ENCODE results near the gene TMEM198. TPM values are rescaled to one million over a fixed set of nuclear protein-coding genes. Genes with fewer than 3 reads are reported as not detected.

The TMEM198 gene
- polyA plus RNA-seq, 4 donors = 2.7 to 5.0 (median 3.6) TPM

DNA sequence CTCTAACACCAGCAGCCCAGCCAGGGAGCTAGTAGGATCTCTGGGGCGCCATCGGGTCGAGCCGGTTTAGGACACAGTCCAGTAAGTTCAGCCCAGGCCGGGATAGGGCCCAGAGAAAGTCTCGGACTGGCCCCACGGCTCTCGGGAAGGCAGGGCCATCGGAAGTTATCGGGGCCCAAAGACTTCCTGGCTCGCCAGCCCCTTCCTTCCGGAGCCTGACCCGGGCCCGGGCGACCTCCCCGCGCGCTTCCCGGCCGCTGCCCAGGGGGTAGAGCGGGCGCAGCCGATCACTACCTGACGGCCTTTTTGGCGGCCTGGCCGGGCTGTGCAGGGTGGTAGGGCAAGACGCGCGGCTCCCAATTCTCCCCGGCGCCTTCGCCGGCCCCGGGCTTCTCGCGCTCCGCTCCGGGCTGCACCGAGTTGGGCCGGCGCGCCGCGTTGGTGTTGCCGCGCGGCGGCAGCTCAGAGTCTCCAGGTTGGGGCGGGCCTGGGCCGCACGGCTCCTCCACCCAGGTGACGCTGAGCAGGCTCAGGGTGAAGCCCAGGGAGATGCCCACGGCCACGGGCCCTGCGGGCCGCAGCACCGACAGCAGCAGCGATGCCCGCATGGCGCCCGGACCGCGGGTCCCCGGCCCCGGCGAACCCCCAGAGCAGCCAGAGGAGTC, 765 bp upstream of the TMEM198 start:
- no peak for DNase-seq (ENCODE audit: low read depth in 4 of 4, low spot score in 2 of 4)

DNA sequence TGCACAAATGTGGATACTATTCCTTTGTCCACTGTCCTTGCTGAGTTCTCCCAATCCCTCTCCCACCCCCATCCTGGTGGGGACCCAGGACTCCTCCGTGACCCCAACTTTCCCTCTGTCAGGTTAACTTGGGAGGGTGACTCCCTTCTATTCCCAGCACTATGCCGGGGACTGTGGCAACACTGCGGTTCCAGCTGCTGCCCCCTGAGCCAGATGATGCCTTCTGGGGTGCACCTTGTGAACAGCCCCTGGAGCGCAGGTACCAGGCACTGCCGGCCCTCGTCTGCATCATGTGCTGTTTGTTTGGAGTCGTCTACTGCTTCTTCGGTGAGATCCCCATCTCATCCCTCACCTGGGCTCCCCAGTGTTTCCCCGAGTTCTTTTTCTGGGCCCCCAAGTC, 739 bp downstream of the TMEM198 start:
- DNase-seq (ENCODE audit: low read depth in 4 of 4, low spot score in 2 of 4) = no peak

DNA sequence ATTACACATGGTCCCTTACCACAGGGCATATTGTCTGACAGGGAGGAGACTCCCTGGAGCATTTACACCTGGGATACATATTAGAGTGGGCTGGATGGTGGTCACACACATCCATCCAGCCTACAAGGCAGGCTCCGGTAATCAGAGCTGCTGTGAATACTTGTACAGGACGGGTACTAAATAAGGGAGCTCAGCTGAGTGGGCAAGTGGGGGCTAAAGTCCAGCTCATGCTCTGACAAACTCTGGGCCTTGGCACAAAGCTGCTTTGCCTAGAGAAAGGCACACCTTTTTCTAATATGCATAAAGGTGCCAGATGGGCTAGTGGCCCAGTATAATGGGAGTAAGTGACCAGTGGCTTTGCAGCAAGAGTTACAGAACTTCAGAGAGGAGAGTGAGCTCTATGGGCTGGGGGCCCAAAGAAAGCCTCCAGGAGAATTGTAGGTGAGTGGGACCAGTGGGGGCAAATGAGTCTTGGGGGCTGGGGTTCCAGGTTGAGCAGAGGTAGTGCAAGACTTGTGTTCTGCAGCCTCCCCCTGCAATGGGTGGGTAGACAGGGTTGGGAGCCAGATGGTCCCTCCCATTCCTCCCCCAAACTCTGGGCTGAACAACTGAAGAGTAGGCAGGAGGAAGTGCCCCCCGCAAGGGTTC, 1.6 kb downstream of the TMEM198 start:
- no peak for DNase-seq (ENCODE audit: low read depth in 4 of 4, low spot score in 2 of 4)

DNA sequence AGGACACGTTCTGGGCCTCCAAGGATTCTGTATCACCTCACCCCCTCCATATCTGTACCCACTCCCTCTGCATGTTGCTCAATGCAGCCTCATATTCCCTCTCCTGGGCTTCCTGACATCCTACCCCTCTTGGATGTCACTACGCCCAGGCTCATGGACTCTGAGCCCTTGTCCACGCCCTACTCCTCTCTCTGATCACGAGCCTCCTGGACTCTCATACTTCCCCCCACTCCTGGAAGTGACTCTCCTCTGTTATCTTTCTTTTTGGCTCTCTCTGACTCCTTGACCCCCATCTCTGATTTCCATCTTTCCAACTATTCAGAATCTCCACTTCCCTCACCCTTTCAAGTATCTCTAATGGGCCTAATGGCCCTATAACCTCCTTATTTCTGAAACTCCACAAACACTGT, 2.1 kb downstream of the TMEM198 start:
- no peak for DNase-seq (ENCODE audit: low read depth in 4 of 4, low spot score in 2 of 4)

DNA sequence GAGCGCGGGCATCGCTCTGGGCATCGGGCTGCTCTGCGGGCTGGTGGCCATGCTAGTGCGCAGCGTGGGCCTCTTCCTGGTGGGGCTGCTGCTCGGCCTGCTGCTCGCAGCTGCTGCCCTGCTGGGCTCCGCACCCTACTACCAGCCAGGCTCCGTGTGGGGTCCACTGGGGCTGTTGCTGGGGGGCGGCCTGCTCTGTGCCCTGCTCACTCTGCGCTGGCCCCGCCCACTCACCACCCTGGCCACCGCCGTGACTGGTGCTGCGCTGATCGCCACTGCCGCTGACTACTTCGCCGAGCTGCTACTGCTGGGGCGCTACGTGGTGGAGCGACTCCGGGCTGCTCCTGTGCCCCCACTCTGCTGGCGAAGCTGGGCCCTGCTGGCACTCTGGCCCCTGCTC, 3.8 kb downstream of the TMEM198 start:
- DNase-seq (ENCODE audit: low read depth in 4 of 4, low spot score in 2 of 4) = no peak

DNA sequence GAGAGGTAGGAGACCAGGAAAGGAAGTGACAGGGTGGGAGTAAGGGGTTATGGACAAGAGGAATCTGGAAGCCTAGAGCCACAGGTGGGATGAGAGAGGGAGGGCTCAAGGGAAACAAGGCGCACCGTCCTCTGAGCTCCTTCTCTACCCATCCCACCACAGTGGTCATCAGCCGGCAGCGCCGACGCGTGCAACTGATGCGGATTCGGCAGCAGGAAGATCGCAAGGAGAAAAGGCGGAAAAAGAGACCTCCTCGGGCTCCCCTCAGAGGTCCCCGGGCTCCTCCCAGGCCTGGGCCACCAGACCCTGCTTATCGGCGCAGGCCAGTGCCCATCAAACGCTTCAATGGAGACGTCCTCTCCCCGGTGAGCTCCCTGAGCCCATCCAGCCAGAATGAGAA, 5.2 kb downstream of the TMEM198 start:
- no peak for DNase-seq (ENCODE audit: low read depth in 4 of 4, low spot score in 2 of 4)

DNA sequence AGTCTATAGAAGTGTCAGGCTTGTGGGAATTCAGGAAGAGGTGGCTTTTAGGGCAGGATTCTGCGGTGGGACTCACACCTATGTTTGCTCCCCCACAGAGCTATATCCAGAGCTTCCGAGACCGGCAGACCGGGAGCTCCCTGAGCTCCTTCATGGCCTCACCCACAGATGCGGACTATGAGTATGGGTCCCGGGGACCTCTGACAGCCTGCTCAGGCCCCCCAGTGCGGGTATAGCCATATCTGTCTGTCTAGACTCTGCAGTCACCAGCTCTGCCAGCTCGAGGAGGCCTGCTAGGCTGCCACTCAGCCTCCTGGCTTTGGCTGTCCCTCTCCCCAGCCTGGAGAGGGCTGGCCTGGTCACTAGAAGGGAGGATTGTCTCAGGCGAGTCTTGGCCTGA, 5.8 kb downstream of the TMEM198 start:
- no peak for DNase-seq (ENCODE audit: low read depth in 4 of 4, low spot score in 2 of 4)

DNA sequence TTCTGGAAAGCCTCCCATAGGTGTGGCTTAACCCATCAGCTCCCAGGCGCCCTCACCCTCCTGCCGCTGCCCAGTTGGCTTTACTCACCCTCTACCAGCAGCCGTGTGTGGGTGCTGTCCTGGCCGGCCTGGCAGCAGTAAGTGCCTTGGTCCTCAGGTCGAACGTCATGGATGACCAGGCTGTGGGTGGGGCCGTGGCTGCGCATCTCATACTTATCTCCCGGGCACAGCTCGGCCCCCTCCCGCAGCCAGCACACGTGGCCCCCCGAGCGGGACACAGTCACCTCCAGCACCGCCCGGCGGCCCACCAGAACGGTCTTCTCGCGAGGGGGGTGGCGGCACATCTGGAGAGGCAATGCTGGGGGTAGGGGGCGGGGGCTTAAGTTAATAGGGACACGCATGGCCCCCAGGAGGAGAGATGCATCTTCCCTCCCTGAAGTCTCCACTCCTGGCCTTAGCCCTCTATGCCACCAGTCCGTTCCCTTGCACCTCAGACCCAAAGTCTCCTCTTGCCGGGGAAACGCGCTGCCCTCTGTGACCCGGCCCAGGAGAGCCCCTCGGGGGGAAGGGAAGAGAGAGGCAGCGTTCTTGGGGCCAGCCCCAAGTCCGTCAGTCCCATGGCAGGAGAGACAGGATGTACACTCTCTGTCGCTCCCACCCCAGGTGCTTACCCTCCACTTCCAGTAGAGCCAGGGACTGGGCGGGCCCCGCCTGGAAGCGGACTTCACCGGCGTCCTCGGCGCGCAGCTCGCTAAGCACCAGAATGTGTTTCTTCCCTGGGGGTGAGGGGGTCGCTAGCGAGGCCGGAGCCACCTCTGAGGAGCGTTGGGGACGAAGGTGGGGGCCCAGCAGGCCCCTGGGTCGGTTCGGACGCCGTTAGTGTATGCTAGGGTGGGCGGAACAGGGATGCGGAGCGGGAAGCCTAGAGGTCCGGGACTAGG, 7.9 kb downstream of the TMEM198 start:
- DNase-seq (ENCODE audit: low read depth in 4 of 4, low spot score in 2 of 4) = no peak

DNA sequence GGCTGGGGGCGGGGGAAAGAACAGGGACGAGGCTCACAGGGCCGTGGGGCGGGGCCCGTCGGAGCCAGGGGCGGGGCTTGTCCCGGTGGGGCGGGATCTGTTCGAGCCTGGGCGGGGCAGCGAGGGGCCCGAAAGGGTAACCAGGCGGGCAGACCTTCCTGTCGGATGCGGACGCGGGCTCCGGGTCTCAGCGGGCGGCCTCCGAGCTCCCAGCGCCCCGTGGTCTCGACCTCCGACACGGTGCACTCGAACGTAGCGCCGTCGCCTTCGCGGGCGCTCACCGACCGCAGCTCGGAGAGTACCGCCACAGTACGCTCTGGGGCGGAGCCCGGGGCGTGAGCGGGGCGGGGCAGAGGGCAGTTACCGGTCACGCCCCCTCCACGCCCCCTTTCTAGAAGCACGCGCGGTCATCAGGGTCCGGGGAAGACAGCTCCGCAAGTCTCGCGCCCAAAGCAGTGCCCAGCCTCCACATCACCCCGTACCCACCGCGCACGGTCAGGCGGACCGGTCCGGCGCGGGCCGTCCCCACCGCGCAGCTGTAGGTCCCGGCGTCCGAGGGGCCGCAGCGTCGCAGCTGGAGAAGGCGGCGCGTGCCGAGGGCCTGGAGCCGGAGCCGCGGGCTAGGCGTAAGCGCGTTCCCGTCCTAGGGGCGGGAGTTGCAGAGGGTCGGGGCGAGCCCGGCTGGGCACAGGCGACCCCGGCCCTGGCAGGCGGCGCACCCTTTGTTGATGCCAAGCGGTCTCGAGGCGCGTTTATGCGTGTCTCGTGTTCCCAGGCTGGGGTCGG, 8.7 kb downstream of the TMEM198 start:
- no peak for DNase-seq (ENCODE audit: low read depth in 4 of 4, low spot score in 2 of 4)

DNA sequence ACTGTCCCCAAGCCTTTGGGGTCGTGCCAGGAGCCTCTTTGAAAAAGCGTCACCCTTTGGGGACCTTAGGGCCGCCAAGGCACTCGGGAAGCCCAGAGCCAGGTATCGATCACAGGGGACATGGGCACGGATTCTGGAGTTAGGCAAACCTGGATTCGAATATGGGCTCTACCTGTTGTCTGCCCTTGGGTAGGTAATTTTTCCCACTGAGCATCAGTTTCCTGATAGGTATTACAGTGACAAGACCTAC, 9.3 kb downstream of the TMEM198 start:
- no peak for DNase-seq (ENCODE audit: low read depth in 4 of 4, low spot score in 2 of 4)

DNA sequence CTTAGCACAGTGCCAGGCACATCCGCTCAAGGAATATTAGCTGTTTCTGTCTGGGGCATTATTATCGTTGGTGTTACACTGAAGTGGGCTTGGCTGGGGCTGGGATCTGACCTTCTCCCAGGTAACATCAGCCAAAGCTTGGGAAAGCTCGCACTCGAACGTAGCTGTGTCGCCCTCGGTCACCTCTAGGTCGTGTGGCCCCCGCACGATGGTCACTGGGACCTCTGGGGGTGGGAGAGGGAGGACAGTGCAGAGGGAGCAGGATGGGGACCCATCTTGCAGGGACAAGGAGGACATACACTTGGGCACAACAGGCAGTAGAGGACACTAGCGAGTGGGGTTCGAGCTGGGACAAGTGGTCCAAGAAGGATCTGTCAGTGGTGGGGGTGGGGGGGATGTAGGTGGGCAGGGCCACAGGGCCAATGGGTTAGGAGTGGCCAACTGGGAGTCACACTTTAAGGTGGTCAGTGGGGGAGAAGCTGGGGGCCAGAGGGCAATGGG, 9.7 kb downstream of the TMEM198 start:
- DNase-seq (ENCODE audit: low read depth in 4 of 4, low spot score in 2 of 4) = no peak

DNA sequence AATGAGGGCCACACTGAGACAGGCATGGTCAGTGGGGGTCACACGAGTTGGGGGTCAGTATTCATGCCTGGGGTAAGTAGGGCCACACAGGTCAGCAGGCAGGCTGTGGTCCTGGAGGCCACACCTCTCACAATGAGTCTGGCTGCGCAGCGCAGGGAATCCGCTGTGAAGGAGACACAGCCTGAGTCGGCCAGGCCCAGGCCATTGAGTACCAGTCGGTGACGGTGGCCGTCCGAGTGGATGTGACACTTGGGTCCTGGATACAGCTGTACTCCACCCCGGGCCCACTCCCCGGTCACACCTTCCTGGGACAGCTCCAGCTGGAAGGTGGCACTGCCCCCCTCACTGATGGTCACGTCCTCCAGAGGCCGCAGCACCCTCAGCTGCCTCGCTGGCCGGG, 10.5 kb downstream of the TMEM198 start:
- no peak for DNase-seq (ENCODE audit: low read depth in 4 of 4, low spot score in 2 of 4)

DNA sequence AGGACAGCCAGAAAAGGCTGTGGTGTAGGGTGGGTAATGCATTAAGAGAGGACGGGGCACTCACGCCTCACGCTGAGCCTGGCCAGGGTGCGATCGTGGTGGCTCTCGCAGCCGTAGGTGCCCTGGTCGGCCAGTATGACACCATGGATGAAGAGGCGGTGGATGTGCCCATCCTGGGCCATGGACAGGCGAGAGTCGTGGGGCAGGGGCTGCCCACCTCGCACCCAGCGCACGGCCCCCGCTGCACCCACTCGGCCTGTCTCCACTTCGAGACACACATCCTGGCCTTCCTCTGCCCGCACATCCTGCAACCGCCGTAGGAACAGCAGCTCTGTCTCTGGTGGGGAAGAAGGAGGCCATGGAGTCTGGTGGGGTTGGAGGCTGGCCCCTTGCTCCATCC, 12.1 kb downstream of the TMEM198 start:
- DNase-seq (ENCODE audit: low read depth in 4 of 4, low spot score in 2 of 4) = no peak

DNA sequence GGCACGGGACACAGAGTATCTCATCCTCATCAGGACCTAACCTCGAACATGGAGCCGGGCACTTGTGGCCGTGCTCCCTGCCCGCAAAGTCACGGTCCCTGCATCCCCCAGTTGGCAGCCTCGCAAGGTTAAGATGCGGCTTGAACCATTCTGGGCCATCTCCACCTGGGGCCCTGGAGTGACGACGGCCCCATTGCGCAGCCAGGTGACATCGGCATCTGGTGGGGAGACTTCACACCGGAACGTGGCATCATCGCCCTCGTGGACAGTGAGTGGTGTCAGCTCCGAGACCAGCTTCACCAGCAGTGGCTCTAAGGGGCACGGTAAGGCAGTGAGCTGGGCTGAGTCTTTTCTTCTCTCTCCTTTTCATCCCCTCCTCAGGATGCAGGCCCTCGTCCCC, 12.6 kb downstream of the TMEM198 start:
- no peak for DNase-seq (ENCODE audit: low read depth in 4 of 4, low spot score in 2 of 4)

DNA sequence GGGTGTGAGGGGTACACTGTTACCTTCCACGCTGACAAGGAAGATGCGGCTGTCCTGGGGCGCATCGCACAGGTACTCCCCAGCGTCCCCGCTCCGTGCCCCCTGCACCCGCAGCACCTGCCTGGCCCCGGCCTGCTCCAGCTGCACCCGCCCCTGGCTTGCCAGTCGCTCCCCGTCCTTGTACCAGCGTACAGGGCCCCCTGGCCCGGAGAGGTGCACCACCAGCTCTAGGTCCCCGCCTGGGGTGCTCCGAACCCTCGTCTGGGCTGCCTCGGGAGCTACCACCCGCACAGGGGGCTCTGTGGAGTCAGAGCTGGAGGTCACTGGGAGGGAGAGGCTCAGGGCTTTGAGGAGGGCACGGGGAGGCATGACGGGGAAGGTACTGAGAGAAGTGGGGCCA, 13.5 kb downstream of the TMEM198 start:
- no peak for DNase-seq (ENCODE audit: low read depth in 4 of 4, low spot score in 2 of 4)

DNA sequence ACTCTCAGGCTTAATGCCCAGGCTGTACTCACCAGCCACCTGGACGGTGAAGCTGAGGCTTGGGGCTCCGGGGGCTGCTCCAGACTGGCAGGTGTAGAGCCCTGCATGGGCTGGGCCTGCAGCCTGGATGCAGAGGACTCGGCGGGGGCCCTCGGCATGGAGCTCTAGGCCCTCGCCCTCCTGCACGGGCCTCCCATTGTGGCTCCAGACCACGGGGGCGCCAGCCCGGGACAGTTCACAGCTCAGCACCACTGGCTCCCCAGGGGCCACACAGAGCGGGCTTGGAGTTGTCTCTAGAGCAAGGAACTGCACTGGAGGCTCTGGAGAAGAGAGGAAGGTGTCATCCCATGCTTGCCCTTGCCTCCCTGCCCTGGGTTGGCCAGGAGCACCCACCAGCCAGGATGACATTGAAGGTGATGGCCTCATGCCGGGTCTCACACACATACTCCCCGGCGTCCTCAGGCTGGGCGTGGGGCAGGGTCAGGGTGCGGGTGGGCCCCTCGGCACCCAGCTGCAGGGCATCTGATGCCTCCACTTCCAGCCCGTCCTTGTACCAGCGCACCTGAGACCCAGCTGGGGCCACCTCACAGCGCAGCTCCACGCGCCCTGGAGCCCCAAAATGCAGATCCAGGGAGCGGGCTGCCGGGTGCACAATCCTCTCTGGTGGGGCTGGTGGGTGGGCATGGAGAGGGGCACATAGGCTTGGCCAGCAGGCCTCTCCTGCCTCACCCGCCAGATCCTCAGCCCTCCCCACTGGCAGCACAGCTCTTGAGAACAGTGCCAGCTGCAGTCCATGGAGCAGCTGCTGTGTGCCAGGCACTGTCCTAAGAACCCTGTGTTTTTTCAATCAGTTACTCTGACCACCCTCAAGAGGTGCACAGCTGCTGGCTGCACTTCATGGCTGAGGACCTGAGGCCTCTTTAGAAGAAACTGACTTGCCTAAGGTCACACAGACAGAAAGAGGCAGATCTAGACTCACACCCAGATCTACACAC, 14.3 kb downstream of the TMEM198 start:
- no peak for DNase-seq (ENCODE audit: low read depth in 4 of 4, low spot score in 2 of 4)

DNA sequence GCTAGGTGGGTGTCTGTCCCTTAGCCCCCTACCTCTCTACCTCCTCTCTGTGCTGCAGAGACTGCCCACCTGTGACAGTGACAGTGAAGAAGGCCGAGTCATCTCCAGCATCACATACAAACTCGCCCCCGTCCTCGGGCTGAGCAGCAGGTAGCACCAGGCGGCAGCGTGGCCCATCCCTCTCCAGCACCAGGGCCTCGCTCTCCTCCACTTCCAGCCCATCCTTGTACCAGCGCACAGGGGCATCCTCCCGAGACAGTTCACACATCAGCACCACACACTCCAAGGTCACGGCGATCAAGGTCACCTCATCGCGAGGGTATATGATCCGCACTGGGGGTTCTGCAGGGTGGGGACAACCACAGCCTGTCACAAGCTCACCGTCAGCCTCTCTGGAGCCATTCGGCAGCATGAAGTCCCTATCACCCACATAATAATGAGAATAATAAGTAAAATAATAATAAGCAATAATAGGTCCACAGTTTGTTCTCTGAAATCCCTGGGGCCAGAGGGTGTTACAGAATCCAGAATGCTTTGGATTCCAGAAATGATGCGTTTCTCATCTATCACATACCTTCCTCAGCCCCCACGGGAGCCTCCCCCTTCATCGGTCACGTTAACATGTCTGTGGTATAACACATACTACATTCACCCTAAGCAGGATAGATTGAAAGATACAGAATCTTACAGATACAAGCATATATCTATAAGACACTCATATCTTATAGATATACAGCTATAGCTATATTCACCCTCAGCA, 15.5 kb downstream of the TMEM198 start:
- no peak for DNase-seq (ENCODE audit: low read depth in 4 of 4, low spot score in 2 of 4)

DNA sequence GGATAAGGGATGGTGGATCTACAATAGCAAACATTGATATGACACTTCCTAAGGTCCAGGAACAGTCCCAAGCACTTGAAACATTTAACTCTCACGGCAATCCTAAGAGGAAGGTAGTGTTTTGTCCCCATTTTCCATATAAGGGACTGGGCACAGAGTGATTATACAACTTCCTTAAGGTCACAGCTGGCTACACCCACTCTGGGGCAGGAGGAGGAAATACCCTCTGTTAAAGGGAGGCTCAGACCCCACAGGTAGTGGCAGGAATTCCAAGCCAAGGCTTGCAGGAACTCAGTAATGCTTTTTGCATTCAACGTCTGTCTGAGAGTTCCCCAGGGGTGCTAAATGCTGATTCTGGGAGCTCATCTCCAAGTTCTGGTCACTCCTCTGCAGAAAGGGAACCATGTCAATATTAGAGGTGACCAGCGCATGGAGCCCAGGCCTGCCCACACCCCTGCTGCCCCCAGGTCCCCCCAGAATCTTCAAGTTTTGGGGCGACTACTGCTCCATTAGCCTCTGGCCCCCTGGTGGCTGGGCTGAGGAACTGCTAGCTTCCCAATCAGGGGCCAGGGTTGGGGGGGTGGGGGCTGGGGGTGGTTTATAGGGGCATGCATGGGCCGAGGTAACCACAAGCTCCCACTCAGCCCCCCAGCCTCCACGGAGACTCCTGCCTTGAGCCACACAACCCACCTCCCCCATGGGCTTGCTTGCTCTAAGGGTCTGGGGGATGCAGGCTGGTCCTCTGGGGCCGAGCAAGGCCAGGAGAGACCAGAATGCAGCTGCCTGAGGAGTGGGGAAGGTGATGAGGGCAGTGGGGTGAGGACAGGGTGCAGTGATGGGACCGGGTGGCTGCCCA, 16.4 kb downstream of the TMEM198 start:
- DNase-seq (ENCODE audit: low read depth in 4 of 4, low spot score in 2 of 4) = no peak
